Bronchial epithelial cell (primary cell): Measurements from ENCODE around the gene TTI1. TPM values are rescaled to one million over a fixed set of nuclear protein-coding genes. Genes with fewer than 3 reads are reported as not detected.

Experiments
- DNase-seq: peaks from one replicate; pipeline ENCODE4 v3.0.0-alpha.2; 2010; ENCODE audit warnings: low read depth
- FAIRE-seq: peaks from 2 replicates; lab custom pipeline; 2011; peaks lifted over from hg19 to GRCh38; lab: Jason Lieb, UNC
- H3K27me3 ChIP-seq: 2 replicates; pipeline ENCODE4 v1.5.1; 2011; ENCODE audit warnings: low read length; ENCODE audit not compliant: control insufficient read depth, insufficient read depth
- H3K36me3 ChIP-seq: 2 replicates; pipeline ENCODE4 v1.5.1; 2011; ENCODE audit warnings: low read length; ENCODE audit not compliant: control insufficient read depth, insufficient read depth
- H3K4me3 ChIP-seq: 2 replicates; pipeline ENCODE4 v1.5.1; 2011; ENCODE audit warnings: mild to moderate bottlenecking, low read depth, low read length, control low read depth
- CTCF ChIP-seq: IDR thresholded peaks from 2 replicates; pipeline ENCODE4 v1.5.1; 2011; ENCODE audit warnings: mild to moderate bottlenecking, moderate library complexity, low read length, control low read depth, inconsistent platforms; ENCODE audit not compliant: insufficient read depth, severe bottlenecking
- total RNA-seq: library from RNA; depleted of rRNA; stranded (reverse); fragments of >200 nt; gene quantifications from 2 replicates; pipeline ENCODE4 v1.2.1, GENCODE V29; 2014

Gene TTI1
- total RNA-seq, 1 donor from 2014 or later = 14.7 TPM

GRCh38 chr20:38043512-38044300, 10.4 kb upstream of the TTI1 start:
- no peak for TF ChIP-seq CTCF

DNA sequence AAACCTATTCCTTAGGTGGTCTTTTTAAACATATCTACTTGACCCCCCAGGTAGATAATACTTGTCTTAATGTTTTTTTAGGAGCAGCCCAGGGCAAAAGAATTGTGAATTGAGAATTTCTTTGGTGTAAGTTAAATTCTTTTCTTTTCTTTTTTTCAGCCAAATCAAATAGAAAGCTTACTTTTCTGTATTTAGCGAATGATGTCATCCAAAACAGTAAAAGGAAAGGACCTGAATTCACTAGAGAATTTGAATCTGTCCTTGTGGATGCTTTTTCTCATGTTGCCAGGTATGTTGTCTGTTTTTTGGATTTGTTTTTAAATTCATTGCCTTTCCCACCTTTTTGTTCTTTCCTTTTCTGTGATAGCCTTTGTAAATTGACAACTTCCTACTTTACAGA, 7.0 kb upstream of the TTI1 start:
- no peak overlapping the region for H3K4me3 ChIP-seq
- H3K36me3 ChIP-seq = peaks cover 4% of the 10 kb centered on the region
- H3K27me3 ChIP-seq = no peaks in the 10 kb centered on the region
- DNase-seq (no peak), FAIRE-seq (no peak)
- no peak for TF ChIP-seq CTCF

More at GRCh38 chr20:38043512-38044300, 10.4 kb upstream of the TTI1 start:
- no peak for FAIRE-seq
- Histone ChIP-seq H3K4me3 (no peak overlapping the region), H3K36me3 (peaks cover 6% of the 10 kb centered on the region), H3K27me3 (no peaks in the 10 kb centered on the region)
- DNase-seq = peak; percentile 96

DNA sequence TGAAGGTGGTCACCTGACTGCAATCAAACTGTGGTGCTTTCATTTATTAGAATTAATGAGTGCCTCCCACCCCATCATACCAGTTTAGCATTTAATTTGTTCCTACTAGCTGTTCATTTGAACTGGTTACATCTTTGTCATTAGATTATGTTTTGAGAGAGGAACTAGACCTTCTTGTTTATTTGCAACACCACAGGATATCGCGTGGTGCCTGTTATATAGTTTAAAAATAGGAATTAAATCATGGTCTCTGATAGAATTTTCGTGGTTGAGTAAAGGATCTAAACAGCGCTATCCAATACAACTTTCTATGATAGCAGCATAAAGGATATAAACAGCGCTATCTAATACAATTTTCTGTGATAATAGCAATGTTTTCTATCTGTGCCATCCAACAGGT, 3.1 kb upstream of the TTI1 start:
- TF ChIP-seq CTCF = no peak
- H3K36me3 ChIP-seq = peaks cover 3% of the 10 kb centered on the region
- FAIRE-seq (no peak), DNase-seq (no peak)
- H3K27me3 ChIP-seq = no peaks in the 10 kb centered on the region
- no peak overlapping the region for H3K4me3 ChIP-seq

GRCh38 chr20:38034961-38035360, 1.7 kb upstream of the TTI1 start:
- H3K4me3 ChIP-seq = no peak overlapping the region
- DNase-seq = no peak
- FAIRE-seq = no peak

GRCh38 chr20:38034108-38034649, 923 bp upstream of the TTI1 start:
- Histone ChIP-seq H3K4me3 (peak overlapping the region; percentile 90), H3K27me3 (no peaks in the 10 kb centered on the region), H3K36me3 (peaks cover 1% of the 10 kb centered on the region)
- FAIRE-seq (no peak), DNase-seq (no peak)
- no peak for TF ChIP-seq CTCF

More at GRCh38 chr20:38034961-38035360, 1.7 kb upstream of the TTI1 start:
- TF ChIP-seq CTCF = no peak
- no peaks in the 10 kb centered on the region for H3K27me3 ChIP-seq
- H3K36me3 ChIP-seq = peaks cover 1% of the 10 kb centered on the region
